ENCODE data around the gene NKIRAS1.
A peak's percentile ranks its signal among the peaks of the same experiment; 100 is the strongest.

NKIRAS1 gene

DNA sequence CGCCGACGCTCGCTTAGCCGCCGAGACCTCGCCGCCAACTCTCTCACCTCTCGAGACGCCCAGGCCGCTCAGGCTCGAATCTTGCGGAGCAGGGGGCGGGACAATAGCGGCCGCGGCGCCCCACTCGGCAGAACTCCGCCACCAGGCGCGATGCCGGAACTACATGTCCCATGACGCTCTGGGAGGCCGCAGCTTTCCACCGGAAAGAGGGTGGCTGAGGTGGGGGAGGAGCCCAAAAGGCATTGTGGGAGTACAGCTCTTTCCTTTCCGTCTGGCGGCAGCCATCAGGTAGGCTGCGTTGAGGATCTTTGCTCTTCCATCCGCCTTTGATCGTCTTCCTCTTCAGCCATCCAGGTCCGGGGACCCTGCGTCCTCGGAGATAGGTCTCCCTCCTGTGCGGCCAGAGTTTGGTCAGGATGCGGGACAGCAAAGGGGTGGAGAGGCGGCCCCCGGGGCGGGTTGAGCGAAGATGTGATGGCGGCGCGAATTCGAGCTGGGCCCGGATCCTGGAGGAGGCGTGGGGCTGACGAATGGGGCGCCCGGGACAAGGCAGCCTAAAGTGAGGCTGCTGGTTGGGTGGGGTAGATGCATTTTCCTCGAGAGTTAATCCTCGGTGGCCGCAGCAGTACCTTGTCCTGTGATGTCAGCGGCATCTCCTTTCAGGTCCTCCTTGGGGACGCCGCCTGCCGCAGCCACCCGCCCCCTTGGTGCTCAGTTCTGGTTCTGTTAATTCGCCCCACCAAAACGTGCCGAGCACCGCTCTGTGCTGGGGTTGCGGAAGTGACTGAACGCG, at the start of gene NKIRAS1, which contains the start of gene RPL15:
NKIRAS1 (minus strand) TSS at position 105 of the 793 bp plus-strand sequence. CDS start 6,086 bp downstream, outside the sequence.
RPL15 (plus strand) TSS at position 247 of the 793 bp plus-strand sequence. CDS start 728 bp downstream, outside the sequence.
- peak; percentile 23 for DNase-seq

DNA sequence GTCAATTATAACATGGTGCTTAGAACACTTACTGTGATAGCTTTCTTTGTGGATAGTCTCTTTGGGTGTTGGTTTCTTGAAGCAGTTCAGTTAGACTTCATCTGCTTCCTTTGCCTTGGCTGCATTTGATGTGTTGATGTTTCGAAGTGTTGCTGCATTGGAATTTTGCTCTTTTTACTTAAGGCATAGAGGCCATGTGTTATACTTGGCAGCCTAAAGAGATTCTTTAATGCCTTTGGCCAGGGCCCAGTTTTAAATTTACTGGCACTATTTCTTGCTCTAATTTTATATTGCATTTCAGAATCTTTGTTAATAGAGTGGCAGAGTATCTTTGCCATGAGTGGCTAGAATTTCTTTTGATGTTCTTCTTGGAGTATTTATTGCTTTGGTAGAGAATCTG, 49.5 kb upstream of the NKIRAS1 start:
- no peak for DNase-seq

DNA sequence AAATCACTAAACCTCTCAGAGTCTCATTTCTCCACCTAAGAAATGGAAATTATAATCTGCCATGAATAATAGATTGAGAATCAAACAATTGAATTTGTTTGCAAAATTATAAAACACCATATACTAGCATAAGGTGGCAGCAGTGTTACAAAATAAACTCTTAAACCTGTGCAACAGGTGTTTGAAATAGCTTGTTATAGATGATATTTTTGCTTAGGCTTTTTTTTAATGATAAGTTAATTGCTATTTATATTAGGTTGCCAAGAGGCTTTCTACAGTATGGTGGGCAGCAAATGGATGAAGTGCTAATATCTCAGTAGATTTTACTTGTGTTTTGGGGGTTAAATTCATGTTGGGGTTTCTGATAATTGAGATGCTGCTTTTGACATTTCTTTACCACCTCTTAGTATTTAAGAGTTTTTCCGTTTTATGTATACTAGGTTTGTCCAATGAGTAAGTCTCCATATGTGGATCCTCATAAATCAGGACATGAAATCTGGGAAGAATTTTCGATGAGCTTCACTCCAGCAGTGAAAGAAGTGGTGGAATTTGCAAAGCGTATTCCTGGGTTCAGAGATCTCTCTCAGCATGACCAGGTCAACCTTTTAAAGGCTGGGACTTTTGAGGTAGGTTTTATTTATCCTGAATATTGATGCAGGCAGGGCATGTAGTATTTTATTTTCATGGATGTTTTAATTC, 47.9 kb upstream of the NKIRAS1 start:
- no peak for DNase-seq

DNA sequence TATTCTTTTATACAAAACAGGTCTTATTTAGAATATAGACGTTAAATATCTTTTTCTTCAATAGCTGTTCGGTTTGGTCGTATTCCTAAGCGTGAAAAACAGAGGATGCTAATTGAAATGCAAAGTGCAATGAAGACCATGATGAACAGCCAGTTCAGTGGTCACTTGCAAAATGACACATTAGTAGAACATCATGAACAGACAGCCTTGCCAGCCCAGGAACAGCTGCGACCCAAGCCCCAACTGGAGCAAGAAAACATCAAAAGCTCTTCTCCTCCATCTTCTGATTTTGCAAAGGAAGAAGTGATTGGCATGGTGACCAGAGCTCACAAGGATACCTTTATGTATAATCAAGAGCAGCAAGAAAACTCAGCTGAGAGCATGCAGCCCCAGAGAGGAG, 45.1 kb upstream of the NKIRAS1 start:
- no peak for DNase-seq

DNA sequence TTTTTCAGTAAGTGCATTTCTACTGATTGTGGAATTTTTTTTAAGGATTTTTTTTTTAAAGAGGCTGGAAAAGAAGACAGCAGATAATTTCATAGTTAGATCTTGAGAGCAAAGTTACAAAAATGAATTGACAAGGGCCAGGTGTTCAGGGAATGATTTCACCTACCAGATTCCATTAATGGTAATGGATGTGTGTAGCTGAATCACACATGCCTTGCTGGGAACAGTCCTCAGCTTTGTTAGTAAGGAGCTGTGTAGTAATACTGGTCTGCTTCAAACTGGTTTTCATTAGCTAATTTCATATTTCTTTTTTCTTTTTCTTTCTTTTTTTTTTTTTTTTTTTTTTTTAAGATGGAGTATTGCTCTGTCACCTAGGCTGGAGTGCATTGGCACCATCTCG, 44.3 kb upstream of the NKIRAS1 start:
- no peak for DNase-seq

DNA sequence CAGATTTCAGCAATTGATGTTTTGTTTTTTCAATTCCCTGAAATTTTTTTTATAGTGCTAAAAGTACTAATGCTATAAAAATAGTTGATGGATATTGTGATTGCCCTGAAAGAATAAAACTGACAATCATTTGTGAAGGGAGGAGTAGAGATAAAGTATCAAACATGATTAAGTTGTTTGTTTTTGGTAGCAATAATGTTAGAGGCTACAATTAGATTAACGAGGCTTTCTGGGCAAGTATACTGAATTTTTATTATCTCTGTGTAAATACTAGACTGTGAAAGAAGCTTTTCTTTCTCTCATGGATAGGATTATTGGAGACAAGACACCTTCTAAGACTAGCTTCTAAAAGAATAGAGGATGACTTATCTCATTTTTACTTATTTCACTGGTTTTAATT, 43.9 kb upstream of the NKIRAS1 start:
- DNase-seq, result no peak

DNA sequence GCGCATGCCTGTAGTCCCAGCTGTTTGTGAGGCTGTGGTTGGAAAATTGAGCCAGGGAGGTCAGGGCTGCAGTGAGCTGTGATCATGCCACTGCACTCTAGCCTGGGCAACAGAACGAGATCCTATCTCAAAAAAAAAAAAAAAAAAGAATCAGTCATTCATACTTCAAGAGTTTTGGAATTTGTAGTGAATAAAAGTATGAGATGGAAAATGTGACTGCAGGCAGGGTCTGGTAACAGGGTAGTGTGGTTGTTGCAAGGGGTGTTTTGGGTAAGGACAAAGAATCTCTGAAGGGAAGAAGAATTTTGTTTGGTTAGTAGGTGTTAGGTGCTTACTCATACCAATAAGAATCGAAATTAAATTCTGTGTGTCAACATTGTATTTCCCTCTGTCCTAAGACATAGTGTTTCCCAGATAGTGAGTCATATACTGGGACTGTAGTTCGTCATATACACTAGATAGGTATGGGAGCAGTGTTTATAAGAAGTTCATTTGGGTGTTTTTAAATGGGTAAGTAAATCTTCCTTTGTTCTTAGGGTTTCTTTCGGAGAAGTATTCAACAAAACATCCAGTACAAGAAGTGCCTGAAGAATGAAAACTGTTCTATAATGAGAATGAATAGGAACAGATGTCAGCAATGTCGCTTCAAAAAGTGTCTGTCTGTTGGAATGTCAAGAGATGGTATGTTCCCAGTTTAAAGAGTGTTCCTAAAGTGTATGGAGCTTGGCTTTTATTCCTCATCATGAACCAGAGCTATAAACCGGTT, 42.5 kb upstream of the NKIRAS1 start:
- DNase-seq, result no peak

DNA sequence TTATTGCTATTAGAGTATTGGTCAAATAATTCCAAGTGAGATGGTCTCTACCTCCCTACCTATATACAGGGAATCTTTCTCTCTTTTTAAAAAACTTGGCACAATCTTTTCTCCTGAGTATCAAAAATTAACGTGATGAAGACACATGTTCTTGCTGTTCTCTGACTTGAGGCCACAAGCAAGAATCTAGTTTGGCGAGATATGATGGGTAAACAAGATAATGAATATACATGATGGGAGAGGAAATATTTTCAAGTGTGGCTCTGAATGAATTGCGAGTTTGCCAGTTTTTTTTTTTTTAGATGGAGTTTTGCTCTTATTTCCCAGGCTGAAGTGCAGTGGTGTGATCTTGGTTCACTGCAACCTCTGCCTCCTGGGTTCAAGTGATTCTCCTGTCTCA, 39.9 kb upstream of the NKIRAS1 start:
- no peak for DNase-seq

DNA sequence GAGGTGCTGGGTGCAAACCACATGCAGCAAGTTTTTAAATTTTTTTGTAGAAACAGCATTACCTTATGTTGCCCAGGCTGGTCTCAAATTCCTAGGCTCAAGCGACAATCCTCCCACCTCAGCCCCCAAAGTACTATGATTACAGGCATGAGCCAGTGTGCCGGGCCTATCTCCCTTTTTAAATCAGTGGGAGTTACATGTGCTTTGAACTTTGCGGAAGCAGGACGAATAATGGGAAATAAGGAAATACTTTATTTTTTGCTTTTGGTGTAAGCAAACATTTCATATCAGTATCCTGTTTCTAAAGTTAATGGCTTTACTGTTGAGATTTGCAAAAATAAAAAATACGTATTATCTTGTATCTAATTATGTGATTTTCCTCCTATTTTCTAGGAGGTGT, 37.4 kb upstream of the NKIRAS1 start:
- no peak for DNase-seq

DNA sequence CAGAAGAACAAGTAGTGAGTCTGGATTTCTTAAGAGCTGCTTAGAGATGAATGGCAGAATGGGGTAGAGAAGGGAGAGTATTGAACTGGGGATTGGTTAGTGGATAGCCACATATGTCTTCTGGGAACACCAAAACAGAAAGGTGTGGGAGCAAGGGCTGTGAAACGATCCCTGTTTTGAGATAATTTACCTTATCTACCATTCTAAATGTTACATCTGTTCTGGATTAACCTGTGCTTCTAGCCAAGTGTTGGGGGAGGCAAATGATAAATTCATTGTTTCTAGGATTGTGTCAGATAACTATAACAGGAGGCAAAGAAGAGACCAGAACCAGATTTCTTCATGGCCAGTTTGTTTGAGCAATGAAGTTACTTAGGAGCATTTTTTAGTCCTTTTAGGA, 36.7 kb upstream of the NKIRAS1 start:
- DNase-seq, result no peak

DNA sequence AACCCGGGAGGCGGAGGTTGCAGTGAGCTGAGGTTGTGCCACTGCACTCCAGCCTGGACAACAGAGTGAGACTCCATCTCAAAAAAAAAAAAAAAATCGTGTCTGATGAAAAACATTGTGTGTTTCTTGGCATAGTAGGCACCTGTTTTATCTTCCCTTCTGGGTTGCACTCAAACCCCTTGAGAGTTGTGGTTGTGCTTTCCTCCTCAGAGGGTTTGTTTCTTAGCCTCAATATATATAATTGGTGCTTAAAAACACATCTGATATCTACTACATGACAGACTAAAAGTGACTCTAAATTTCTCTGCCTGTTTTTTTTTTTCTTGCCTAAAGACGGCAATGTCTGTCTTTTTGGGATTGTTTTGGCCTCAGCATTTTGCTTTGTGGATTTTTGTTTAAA, 35.9 kb upstream of the NKIRAS1 start:
- DNase-seq, result no peak

DNA sequence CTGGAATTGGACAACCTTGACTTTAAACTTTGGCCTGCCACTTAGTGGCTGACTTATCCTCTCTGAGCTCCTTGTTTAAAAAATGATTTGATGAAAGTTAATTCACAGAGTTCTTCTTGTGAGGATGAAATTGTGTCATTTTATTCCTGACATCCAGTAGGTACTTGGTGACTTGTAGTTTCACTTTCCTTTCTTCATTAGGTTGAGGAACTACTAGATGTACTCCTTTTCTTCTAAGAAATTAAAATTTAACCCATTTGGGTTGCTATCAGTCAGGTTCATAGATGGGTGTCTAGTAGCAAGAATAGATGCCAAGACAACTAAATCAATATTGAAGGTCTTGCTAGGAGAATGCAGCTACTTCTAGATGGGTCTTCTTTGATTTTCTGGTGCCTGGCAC, 33.5 kb upstream of the NKIRAS1 start:
- no peak for DNase-seq

DNA sequence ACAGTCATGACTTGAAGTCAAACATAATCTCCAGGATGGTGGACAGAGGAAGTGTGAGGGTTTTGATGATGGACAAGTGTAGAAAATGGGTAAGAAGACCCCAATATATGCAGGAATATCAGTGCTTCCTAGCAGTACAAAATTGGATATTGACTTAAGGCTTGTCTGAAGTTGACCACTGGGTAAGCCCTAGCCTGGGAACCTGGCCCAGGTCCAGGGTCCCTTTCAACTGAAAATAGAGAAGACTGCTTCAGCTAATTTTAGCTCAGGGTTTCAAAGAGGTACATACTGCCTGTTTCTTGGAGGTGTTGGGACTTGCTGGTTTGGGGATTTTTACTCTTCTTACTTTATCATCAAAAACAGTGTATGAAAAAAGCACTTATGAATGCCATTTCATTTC, 33.0 kb upstream of the NKIRAS1 start:
- no peak for DNase-seq

DNA sequence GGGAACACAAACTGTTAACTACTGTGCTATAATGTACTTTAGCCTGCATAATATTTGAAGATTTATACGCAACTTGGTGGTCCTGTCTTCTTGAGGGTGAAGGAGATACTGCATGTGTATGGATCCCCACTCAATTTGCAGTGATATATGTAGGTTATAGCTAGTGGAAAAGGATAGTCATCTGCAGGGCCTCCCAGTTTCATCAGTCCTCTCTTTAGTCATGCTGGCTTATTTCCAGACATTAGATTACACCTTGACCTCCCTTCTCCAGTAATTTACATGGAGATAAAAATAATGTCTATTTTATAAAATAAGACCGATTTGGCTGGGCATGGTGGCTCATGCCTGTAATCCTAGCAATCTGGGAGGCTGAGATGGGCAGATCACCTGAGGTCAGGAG, 32.0 kb upstream of the NKIRAS1 start:
- DNase-seq, result no peak

DNA sequence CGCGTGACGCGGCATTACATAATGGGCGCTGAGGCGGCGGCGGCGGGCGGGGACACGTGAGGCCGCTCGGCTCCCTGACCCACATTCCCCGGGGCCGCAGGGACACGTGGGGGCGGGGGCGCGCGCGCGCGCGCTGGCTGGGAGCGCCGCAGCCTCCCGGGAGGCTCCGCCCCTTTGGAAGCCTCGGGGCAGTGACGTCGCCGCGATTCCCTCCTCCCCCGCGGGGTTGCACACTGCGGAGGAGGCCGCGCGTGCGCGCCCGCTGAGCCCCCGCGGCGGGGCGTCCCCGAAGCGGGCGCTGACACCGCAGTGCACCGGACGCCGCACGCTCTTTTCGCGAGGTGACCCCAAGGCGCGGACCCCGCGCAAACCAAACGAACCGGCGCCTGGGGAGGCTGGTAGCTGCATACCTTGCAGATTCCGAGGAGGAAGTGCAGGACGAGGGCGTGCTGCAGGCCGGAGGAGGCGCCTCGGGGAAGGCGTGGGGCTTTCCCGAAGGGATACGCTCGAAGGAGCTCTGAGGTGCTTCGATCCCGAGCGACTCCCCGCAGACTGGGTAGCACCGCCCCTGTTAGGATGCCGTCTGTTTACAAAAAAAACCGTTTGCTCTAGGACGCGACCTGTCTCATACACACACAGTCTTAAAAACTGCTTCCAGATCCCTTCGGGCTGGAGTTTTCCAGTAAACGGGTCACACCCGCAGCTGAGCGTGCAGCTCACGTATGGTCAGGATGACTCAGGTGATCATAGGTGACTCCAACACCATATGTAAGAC, 29.3 kb upstream of the NKIRAS1 start:
- DNase-seq, result peak; percentile 68

DNA sequence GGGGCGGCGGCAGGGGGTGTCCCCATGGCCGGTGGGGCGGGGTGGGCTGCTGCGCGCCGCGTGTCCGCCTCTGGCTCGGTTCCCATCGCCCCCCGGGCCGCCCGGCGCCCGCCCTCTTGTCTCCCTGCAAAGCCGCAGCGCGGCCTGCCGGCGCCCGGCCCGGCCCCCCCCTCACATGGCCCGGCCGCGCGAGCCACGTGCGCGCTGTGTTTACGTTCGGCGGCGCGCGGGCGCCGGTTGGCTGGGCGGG, 28.8 kb upstream of the NKIRAS1 start:
- DNase-seq, result no peak

DNA sequence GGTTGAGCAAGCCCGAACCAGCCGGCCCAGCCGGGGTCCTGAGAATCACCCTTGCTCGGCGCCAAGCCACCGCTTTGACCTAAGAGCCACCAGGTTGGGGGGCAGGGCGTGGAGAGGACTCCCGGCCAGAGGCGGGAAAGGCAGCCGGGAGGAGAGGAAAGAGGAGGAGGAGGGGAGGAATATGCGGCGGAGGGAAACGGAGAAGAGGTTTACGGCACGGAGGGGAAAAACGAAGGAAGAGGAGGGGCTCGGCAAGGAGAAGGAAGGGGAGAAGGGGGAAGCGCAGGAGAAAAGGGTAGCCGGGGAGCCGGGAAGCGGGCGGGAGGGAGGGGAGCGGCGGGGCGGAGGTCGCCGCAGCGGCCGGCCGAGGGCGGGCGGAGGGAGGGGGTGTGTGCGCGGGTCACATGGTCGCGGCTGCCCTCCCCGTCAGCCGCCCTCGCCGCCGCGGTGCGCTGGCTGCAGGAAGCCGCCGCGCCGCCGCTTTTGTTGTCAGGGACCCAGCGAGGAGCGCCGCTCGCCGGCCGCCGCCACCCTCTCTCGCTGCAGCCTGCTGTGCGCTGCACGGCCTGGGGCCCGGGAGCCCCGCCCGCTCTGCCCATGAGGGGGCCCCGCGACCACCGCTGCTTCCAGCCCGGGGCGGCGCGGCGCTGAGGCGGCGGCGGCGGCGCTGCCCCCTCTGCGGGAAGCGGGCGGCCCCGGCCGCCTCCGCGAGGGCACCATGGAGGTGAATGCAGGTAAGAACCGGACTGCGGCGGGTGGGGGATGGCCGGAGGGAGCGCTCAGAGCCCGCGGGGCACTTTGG, 28.3 kb upstream of the NKIRAS1 start, which contains the start of gene NR1D2:
NR1D2 (plus strand) TSS at position 426 of the 802 bp plus-strand sequence; CDS start at position 719, 293 bp downstream.
- no peak for DNase-seq

DNA sequence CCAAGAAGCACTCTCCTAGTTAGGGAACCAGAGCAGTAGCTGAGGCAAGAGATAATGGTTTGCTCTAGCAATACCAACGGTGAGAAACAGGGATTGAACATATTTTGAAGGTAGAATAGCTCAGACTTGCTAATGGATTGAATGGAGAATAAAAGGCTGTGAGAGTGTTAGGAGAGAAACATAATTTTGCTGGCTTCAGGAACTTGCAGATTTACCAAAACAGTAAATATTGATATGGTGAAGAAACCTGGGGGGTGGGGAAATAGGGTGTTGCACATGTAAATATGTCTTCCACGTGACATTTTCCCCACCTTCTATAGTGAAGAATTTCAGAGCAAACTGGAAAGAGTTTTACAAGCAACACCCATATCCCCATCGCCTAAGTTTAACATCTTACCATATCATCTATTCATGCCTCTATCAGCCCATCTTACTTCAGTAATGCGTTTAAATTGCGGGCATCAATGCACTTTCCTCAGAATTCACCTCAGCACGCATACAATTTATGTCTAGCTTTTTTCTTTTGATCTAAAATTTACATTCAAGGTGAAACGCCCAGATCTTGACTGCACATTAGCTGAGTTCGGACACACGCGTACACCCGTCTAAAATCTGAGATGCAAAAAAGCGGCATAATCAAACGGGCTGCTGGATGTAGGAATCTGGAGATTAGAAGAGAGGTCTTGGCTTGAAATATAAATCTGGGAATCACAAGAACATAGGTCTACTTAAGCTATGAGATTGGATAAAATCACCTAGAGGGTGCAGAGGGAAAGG, 27.4 kb upstream of the NKIRAS1 start:
- no peak for DNase-seq

DNA sequence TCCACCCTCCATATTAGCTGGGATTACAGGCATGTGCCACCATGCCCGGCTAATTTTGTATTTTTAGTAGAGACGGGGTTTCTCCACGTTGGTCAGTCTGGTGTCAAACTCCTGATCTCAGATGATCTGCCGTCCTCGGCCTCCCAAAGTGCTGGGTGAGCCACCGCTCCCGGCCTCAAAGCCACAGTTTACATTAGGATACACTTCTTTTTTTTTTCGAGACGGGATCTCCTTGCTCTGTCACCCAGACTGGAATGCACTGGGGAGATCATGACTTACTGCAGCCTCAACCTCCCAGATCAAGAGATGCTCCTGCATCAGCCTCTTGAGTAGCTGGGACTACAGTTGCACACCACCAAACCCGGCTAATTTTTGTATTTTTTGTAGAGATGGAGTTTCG, 25.8 kb upstream of the NKIRAS1 start:
- DNase-seq, result no peak

DNA sequence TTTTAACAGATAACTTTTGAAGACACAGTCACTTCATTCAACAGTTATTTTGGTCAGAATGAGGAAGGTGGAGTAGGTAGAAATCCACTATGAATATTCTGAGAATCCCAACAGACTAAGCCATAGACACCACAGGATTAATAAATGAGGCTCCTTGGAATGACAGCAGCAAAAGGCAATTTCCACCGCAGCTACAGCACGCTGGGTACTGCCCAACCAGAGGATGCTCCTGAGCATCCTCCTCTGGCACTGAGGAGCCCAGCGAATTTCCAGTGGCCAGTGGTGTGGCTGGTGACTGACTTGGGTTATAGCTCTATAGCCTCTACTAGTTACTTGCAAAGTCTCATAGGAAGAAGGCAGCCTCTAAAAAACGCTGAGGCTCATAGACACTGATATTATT, 24.6 kb upstream of the NKIRAS1 start:
- DNase-seq, result no peak

DNA sequence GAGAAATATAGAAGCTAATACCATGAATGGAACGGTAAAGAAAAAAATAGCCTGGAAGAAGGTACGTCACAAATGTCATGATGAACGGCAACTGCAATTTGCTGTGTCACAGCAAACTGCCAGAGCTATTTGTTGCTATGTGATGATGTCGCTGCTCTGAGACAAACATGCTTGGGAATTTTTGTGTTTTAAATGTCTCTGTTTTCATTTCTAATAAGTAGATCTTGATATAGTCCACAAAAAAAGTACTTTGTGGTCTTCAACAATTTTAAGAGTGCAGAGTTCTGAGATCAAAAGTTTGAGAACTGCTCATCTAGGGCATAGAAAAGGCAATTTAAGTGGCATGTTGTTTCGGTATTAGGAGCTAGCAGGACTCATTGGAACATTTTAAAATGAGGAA, 24.0 kb upstream of the NKIRAS1 start:
- no peak for DNase-seq

All from cortex of kidney (tissue), 1 donor.